PFSK-1 (cell line): ENCODE results near the gene NFKBIE.

Experiments
- FOXP2 ChIP-seq: optimal IDR thresholded peaks from 2 replicates; pipeline ENCODE3; 2011; ENCODE audit warnings: borderline replicate concordance, control low read depth, inconsistent platforms; ENCODE audit not compliant: insufficient read depth; ENCODE audit errors: extremely low read length, extremely low read depth
- POLR2AphosphoS5 ChIP-seq: IDR thresholded peaks from 2 replicates; pipeline ENCODE4 v1.6.1; 2012; ENCODE audit warnings: low read depth, mild to moderate bottlenecking, control low read depth, low read length, moderate library complexity
- SIN3A ChIP-seq: IDR thresholded peaks from 2 replicates; pipeline ENCODE4 v1.6.1; 2012; ENCODE audit warnings: mild to moderate bottlenecking, low read length, moderate library complexity, borderline replicate concordance; ENCODE audit not compliant: insufficient read depth
- TAF1 ChIP-seq: IDR thresholded peaks from 2 replicates; pipeline ENCODE4 v1.6.1; 2012; ENCODE audit warnings: low read length, control low read depth, borderline replicate concordance; ENCODE audit not compliant: insufficient read depth
- TF ChIP-seq, protein P1 (sequence below), 2 experiments: IDR thresholded peaks; 2 replicates each; pipeline versions ENCODE4 v1.6.1 to v1.8.0; 2011 to 2012; ENCODE audit warnings: low read depth in 2 of 2, low read length in 2 of 2, control low read depth in 1 of 2, inconsistent platforms in 1 of 2, mild to moderate bottlenecking in 1 of 2, moderate library complexity in 1 of 2; ENCODE audit not compliant: insufficient read depth in 1 of 2

The NFKBIE gene

DNA sequence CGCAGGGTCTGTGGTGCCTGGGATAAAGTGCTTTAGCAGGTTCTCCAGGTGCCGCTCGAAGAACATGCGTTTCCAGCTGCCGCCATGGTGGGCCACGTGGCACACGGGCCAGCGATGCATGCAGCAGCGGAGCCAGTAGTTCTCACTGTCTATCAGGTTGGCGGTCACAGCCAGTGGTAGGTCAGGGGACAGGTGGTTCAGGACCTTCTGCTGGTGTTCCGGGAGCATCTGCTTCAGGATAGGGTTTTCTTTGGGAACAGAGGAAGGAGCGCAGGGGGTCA lies 20.9 kb upstream of the NFKBIE start:
- TF ChIP-seq POLR2AphosphoS5 (no peak), FOXP2 (no peak), SIN3A (no peak), TAF1 (no peak)
- TF ChIP-seq, protein P1, sequence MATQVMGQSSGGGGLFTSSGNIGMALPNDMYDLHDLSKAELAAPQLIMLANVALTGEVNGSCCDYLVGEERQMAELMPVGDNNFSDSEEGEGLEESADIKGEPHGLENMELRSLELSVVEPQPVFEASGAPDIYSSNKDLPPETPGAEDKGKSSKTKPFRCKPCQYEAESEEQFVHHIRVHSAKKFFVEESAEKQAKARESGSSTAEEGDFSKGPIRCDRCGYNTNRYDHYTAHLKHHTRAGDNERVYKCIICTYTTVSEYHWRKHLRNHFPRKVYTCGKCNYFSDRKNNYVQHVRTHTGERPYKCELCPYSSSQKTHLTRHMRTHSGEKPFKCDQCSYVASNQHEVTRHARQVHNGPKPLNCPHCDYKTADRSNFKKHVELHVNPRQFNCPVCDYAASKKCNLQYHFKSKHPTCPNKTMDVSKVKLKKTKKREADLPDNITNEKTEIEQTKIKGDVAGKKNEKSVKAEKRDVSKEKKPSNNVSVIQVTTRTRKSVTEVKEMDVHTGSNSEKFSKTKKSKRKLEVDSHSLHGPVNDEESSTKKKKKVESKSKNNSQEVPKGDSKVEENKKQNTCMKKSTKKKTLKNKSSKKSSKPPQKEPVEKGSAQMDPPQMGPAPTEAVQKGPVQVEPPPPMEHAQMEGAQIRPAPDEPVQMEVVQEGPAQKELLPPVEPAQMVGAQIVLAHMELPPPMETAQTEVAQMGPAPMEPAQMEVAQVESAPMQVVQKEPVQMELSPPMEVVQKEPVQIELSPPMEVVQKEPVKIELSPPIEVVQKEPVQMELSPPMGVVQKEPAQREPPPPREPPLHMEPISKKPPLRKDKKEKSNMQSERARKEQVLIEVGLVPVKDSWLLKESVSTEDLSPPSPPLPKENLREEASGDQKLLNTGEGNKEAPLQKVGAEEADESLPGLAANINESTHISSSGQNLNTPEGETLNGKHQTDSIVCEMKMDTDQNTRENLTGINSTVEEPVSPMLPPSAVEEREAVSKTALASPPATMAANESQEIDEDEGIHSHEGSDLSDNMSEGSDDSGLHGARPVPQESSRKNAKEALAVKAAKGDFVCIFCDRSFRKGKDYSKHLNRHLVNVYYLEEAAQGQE (IDR thresholded peaks at IDR 0.05; ENCODE audit: insufficient read depth in 1 of 2, low read depth in 2 of 2, low read length in 2 of 2) = no peak

DNA sequence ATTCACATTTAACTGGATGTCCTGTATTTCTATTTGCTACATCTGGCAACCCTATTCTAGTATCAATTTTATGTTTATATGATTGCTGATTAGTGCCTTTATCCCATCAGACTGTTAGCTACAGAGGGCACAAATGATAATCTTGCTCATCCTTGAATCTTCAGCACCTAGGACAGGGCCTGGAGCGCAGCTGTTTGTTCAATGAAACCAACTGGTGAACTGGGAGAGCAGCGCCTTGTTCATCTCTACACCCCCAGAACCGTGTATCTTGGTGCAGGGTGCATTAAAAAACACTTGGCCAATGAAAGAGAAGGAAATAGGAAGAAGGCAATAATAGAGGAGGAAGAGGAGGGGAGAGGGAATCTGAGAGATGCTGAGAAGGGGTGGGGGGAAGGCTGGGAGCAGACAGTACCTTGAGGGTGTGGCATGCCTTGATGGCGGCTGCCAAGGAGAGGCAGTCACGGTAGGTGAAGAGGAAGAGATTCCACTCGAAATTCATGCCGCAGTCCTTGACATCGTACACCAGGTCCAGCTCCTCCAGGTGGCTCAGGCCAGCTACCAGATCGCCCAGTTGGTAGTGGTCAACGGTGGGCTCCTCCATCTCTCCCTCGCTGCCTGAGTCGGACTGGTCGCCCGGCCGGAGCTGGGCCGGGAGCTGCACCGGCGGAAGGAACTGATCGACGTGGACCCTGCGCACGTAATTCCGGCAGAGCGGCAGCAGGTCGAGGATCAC lies 20.4 kb upstream of the NFKBIE start:
- TF ChIP-seq, protein P1 (IDR thresholded peaks at IDR 0.05; ENCODE audit: insufficient read depth in 1 of 2, low read depth in 2 of 2, low read length in 2 of 2) = peak; percentile 87 to 95
- TF ChIP-seq FOXP2 = no peak

DNA sequence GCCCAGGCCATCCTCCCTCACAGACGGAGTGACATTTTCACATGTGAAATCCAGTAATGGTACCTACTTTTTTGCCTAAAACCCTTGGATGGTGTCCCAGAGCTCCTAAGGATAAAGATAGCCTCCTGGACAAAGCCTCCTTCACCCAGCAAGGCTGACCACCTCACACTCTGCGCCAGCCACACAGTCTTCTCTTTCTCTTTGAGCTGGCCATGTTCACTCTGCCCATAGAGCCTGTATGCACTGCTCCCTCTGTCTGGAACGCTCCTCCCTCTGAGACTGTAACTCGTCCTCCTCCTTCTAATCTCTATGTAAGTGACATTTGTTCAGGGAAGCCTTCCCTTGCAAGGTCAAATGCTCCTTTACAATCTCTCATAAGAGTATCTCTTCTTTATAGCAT lies 19.5 kb upstream of the NFKBIE start:
- TF ChIP-seq FOXP2 = no peak
- TF ChIP-seq, protein P1 (IDR thresholded peaks at IDR 0.05; ENCODE audit: insufficient read depth in 1 of 2, low read depth in 2 of 2, low read length in 2 of 2) = no peak
- no peak for TF ChIP-seq POLR2AphosphoS5
- no peak for TF ChIP-seq SIN3A
- no peak for TF ChIP-seq TAF1

DNA sequence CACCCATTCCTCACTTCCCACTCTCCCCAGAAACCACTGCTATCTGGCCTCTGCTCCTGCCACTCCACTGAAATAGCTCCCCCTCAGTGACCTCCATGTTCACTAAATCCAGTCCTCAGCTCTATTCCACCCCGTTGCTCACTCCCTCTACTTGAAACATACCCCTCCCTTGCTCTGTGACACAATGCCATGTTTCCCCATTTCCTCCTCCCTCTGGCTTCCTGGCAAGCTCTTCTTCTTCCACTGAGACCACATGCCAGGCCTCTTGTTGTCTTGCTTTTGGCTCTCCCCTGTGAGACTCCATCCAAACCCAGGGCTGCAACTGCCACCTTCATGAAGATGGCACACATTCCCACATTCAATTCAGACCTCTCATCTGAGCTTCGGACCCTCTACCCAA lies 18.8 kb upstream of the NFKBIE start:
- TF ChIP-seq, protein P1 (IDR thresholded peaks at IDR 0.05; ENCODE audit: insufficient read depth in 1 of 2, low read depth in 2 of 2, low read length in 2 of 2) = no peak
- TF ChIP-seq FOXP2 (no peak), SIN3A (no peak), TAF1 (no peak), POLR2AphosphoS5 (no peak)
